Skin of body (tissue), 2 donors: ENCODE data around the gene CACNA2D2. TPM values are rescaled to one million over a fixed set of nuclear protein-coding genes. Genes with fewer than 3 reads are reported as not detected.

ENCODE experiments used
- DNase-seq: peaks from one replicate; lab custom pipeline; 2025; lab: John Stamatoyannopoulos, UW
- total RNA-seq: library from RNA; depleted of rRNA; stranded (reverse); fragments of >200 nt; gene quantifications from one replicate; pipeline ENCODE4 v1.2.3, GENCODE V29; 2014

CACNA2D2 gene
- total RNA-seq, result 1.4 TPM

DNA sequence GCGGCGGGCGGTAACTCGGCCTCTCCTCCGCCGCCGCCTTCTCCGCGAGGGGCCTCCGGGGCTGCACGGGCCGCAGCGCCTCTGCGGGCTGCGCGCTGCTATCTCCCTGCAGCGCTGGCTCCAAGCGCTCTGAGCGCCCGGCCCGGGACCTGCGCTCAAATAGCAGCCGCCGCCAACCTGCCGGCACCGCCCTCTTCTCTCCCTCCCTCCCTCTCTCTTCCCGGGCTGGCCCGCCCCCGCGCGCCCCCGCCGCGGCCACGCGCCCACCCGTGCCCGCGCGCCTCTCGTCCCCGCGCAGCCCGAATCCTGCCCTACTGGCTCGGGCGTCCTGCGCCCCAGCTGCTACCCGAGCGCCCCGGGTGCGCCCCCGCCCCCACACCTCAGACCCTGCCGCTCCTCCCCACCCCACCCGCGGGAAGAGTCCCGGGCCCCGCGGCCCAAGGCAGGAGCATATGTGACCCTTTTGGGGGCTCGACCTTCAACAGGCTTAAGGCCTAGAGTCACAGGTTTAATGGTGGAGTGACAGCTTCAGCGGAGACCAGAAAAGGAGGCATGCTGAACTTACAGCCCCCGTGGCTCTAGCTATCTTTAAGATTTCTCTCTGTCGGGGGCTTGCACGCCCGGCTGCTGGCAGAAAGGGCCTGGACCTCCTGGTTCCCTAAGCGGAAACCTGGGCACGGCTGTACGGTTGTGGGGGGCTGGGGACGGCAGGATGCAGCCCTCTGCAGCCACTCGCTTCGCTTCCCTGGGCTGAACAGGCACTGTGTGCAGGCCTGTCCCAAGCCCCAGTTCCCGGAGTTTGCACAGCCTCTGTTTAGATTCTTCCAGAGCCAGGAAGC, at the start of gene CACNA2D2:
Gene CACNA2D2, minus strand, starts transcription at position 131 of the 839 bp plus-strand sequence. CDS start 211 bp downstream, outside the sequence.
- peak; percentile 11 for DNase-seq

DNA sequence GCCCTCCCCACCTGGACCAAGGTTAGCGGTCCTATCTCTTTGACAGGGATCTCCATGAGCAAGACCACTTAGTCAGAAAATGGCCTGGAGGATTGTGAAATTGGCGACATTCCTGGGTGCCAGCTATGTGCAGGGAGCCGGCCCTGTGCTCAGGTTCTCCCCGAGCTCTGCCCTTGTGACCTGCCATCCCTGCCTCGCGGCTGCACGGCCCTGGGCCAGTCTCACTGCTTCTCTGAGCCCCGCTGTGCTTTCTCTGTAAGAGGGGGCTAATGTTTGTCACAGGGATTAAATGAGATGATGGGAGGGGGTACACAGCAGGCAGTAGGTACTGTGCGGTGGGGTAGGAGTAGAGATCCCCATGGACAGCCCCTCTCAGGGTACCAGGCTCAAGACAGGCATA, 49.2 kb upstream of the CACNA2D2 start:
- DNase-seq, result no peak

DNA sequence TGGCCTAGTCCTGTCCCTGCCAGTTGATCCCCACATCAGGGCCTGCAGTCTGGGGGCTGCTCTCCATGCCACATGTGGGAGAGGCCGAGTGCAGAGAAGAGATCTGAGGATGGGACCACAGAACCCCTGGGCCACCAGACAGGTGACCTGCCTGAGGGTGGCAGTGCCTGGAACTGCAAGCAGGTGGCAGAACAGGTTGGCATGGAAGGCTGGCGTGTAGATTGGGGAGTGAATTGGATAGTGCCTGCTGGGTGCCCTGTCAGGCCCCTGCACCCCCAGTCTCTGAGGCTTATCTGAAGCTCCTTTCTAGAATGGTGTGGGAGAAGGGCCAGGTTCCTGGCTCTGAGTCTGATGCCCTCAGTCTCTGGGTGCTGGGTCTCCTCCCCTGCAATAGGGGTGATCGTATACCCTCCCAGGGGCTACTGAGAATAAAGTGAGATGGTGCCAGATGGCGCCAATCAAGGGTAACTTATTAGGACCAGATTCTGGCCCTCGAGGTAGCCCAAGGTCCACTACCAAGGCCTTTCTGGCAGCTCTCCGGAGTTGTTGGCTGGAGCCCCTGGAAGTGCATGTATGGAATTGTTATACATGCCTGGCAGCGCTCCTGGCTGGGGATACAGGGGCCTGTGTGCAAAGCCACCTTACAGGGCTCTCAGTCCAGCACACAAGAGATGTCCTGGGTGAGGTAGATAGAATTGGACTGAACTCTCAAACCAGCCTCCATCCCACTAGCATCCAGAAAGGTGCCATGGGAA, 48.4 kb upstream of the CACNA2D2 start:
- no peak for DNase-seq

DNA sequence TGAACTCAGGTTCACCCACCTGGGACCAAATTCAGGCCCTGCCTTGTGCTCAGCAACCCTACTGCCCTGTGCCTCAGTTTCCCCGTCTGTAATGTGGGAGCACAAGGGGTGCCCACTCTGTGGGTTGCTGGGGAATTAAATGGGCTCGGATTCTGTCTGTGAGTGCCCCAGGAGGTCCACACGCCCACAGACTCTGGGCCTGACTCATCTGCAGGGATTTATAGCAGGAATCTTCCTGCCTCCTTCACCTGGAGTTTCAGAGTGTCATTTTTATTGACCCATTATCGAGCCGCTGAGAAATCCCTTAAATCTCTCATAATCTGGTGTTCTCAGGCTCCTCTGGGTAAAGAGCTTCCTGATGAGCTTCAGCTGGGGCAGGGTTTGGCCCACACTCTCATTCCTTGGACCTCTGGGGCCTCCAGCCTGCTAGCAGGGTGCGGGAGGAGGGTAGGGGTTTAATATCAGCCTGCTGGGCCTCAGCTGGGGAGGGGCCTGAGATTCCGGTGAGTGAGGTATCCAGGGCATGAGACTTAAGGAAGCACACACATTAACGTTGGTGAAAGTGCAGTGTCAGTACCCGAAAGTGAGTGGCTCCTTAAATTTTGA, 47.7 kb upstream of the CACNA2D2 start:
- no peak for DNase-seq

DNA sequence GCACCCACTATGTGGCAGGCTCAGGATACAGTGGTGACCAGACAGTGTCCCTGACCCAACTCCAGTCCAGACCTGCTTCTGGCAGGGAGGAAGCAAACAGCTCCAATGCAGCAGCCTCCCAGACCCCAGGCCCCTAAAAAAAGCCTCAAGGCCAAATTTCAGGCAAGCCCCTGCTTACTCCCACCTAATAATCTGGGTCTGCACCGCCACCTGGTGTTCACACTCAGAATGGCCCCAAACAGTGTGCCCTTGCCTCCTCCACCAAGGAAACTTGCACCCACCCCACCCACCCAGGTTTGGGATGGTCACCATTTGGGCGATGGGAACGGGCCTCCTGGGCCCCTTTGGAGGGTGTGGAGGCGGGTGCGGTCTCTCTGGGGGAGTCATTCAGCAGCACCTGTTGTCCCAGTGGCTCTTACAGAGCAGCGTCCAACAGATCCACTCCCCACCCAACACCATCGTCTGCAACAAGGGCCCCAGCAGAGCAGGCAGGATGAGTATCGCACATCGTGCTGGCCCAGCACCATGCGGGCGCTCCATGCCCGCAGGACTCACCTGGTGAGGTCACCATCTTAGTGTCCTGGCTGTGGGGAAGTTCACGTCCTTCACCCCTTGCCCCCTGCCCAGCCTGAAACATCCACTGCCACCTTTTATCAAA, 46.8 kb upstream of the CACNA2D2 start:
- DNase-seq, result peak; percentile 17

DNA sequence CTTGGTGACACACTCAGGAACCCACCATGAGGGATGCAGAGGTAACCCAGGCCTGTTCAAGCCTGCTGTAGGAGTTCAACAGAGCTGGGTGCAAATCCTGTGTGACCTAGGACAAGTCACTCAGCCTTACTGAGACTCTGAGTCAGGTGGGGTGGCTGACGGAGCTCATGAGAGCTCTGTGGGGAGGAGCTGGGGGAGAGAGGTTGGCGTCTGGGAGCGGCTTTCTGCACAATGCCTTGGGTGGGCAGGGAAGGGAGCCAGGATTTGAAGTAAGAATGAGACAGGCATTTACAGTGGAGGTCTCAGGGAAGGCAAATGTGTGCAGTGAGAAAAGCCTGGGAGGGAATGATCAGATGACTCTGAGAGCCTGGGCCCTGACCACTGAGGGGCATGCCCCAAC, 45.8 kb upstream of the CACNA2D2 start:
- no peak for DNase-seq

DNA sequence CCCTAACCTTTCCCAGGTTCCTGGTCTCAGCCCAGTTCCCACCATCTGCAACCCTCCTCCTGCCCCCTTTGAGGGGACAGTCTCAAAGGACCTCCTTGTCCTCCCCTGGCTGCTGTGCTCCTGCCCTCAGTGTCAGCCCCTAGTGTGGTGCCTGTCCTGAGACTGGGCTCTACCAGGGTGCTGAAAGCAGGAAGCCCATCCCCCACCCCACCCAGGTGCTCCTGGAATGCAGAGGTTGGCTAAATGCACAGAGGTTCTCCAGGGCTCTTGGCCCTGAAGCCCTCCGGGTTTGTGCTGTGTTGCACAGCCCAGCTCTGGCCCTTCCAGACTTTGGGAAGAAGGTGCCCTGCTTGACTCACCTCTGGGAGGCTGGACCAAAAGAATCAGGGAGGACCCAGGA, 42.3 kb upstream of the CACNA2D2 start:
- no peak for DNase-seq

DNA sequence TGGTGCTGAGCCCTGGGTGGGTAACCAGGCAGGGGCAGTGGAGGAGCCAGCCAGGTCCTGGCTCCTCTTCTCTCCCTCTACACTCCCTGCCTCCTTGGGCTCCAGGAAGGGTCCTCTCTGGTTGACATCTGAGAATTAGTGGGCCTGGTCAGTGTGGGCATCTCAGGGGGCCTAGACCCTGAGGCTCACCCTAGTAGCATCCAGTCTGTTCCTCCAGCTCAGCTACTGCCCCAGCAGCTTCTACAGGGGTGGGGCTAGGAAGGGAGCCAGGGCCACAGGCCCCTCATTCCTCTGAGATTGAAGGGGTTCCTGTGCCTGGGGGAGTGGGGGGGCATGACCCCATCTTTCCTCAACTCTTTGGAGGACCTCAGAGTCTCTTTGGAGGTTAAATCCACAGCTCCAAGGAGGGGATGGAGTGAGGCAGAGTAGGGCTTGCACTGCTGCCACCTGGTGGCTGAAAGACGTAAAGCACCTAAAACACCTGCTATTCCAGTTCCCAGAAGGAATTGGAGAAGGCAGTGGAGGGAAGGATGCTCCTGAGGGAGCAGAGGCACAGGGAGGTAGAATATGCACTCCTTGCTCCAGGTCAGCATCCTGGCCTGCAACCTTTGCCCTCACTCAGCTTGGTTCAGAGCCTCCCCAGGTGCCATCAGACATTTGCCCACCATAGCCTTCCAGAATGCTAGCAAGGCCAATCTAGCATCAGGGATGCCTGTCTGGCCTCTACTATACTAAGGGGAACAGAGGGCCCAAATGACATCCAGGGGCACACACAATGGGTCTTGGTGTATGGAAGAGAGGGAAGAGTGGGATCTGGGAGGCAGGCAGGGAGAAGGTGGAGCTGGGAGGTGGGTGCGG, 39.0 kb upstream of the CACNA2D2 start:
- peak; percentile 41 for DNase-seq

DNA sequence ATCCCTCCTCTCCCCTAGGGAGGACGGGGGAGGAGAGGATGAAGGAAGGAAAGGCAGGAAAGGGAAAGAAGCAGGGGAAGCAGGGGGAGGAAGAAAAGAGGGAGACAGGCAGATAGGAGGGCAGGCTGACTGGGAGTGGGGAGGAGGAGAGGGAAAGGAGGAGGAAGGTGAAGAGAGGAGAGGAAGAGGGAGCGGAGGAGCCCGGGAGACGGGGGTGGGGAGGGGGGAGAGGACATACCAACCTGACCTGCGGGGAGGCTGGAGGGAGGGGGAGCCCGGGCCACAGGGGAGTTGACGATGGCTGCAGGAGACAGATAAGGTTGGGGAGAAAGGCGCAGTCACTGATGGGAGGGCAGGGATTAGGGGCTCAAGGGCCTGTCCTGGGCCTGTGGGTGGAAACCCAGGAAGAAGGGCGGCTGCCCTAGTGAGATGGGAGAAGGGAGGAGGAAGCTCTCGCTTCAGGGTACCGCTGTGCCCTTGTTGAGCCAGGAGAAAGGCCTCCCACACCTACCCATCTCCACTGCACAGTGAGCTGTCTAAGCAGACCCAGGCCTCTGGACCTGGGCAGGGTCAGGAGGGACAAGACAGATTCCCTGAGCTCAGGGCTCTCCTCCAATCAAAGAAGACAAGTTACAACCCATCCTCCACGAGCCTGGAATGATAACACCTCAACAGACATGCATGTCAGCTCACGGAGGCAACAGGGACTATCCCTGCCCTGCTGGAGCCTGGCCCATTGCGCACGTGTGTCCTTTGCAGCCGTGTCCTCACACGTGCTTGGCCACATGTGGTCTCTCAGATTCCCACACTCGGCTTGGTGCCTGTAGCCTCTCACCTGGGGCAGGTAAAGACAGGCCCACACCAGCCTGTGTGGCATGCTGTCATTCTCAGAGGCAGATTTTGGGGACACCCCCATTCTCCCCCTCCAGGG, 36.2 kb upstream of the CACNA2D2 start:
- DNase-seq, result no peak

DNA sequence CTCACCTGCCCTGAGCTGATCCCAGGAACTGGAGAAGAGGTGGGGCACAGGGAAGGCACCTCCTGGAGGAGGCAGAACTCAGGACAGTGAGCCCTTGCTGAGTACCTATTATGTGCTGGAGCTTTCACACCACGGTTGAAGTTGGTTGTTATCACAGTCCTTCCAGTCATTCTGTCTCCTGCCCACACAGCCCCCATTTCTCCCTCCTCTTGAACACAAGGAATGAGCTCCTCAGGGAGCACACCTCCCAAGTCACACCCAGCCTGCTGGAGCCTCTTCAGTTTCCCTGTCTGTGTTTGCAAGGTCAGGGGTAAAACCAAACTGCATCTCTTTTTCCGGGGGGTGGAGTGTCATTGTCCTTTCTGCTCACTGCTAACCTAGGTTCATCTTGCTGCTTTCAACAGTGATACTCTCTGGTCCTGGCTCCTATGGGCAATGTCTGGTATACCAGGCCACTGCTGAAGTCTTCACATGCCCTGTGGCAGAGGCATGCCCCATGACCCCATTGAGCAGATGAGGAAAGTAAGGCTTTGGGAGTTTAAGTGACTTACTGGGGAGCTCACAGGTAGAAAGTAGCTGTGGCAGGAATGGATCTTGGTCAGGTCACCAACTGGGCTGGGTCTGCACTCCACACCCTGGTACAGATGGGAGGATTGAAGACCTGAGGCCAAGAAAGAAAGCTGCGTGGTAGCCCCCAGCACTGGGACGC, 34.1 kb upstream of the CACNA2D2 start:
- DNase-seq, result no peak

DNA sequence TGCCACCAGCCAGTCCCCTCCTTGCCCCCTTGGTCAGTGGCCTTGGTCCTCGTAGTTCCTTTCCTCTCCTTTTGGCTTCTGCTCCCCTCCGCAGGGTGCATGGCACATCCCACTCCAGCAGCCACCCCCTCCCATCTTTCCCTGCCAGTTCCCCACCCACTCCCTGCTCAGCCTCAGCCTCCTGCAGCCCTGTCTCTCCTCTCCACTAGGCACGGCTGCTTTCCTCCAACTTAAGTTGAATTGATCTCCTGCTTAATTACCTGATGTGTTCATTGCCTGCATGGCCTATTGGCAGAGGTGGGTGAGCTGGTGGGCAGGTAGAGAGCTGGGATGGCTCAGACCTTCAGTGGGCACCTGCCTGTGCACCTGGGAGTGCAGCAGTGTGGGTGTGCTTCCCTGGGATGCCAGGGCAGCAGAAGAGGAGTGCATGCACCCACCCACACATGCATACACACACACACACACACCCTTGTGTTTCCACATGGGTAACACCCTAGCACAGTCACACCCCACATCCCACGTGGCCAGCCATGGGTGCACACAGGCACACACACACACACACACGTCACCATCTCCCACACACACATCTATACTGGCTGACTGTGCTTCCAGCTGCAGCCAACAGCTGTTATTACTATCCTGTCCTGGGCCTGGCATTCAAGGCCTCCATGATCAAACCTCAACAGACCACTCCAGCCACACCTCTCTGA, 33.2 kb upstream of the CACNA2D2 start:
- no peak for DNase-seq

DNA sequence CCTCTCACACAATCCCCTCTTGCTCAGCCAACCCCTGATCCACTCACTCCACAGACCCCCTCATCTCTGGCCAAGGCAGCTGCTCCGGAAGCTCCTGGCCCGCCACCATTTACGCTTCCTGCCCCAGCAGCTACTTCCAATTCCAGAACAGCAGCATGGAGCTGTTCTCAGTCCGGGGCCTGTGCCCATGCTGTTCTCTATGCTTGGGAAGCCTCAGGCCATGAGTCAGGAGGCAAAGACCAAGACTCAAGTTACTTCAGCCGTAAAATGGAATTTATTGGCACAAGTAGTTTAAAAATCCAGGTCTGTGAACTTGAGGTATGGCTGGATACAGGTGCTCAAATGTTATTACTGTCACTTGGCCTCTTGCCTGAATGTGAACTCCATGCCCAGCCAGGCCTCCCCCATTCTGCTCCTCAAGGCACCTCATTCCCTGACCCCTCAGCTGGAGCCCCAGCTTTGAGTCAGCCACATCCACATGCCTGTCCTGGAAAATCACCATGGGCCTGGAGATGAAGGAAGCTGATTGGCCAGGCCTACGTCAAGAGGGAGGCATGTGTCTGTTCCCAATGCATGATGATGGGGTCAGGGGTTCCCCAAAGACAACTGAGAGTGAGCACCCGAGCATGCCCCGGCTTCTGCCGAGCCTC, 31.4 kb upstream of the CACNA2D2 start:
- no peak for DNase-seq

DNA sequence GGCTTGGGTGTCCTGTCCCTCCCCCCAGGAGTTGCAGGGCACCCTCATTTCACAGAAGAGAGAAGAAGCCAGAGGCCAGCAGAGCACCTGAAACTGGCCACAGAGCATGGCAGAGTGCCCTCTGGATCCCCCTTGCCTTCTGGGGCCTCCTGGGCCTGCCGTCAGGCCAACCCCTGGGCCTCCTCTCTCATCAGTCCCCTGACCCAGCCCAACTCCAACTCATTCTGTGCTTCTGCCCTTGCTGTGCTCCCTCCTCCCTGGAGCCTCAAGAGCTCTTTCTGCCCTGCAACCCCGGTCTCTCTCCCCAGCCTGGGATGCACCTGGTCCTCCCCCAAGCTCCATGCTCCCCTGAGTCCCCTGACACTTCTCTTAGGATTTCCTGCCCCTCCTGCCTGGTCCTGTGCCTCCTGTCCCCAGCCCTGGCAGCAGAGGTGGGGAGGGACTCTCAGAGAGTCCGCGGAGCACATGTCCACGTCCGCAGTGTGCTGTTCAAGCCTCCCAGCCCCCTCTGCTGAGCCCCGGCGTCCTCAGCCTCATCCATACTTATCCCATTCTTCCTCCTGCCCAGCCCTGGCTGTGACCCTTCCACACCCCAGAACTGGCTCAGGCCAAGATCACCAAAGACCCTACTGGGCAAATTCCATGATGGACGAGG, 30.5 kb upstream of the CACNA2D2 start:
- no peak for DNase-seq

DNA sequence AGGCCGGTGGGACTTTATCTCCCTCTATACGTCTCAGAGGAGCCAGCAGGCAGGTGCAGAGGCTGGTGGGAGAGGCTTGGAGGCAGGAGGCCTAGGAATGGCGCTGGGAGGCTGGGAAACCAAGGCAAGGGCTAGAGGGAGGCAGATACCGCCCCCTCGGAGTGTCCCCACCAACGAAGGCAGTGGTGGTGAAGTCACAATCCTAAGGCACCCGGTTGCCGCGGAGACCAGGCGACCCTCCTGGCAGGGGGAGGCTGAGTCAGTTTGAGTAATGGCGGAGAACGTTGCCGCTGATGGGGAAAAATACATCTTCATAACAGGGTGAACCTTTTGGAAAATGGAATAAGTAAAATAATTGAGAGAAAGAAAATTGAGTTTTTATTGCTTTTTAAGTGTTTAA, 29.9 kb upstream of the CACNA2D2 start:
- DNase-seq, result no peak

DNA sequence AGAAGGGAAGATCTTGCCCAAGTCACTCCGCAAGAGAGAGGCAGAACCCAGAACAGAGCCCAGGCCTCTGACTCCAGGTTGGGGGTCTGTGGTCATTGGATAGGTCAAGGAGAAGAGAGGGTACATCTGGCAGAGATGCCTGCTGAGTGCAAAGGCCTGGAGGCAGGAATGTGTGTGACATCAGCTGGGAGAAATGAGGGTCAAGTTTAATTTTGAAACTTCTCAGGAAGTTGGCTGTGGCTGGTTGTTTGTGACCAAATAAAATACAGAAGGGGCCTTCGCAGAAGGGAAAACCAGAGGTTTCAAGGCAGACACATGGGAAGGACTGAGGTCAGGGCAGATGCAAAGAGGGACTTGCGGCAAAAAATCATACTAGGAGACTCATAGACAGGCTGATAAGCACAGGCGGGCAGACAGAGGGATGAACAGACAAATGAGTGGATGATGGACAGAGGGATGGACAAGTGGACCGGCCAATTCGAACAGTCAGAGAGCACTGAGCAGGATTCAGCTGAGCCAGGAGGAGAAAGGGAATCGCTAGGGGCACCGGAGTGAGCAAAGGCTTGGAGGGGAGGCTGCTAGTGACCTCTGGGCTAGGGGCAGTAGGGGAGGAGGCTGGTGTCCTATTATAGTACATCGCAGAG, 28.8 kb upstream of the CACNA2D2 start:
- DNase-seq, result no peak

DNA sequence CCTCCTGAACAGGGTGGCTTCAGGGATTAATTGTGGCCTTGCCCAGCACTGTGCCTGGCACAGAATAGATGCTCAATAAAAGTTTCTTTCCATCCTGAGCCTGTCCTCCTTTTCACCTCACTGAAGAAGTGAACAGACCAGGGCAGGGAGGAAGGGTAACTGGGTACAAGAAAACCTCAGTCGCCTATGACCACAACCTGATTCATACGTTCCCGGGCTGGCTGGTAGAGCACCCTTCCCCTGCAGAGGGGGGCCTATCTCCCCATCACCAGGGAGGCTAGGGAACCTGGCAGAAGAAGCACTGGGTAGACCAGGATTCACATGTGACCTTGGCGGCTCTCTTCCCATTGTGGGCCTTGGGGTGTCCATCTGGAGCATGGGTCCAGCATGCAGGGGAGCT, 27.8 kb upstream of the CACNA2D2 start:
- no peak for DNase-seq
